Measurements from ENCODE around the gene PPP1R3C.

Gene PPP1R3C

DNA sequence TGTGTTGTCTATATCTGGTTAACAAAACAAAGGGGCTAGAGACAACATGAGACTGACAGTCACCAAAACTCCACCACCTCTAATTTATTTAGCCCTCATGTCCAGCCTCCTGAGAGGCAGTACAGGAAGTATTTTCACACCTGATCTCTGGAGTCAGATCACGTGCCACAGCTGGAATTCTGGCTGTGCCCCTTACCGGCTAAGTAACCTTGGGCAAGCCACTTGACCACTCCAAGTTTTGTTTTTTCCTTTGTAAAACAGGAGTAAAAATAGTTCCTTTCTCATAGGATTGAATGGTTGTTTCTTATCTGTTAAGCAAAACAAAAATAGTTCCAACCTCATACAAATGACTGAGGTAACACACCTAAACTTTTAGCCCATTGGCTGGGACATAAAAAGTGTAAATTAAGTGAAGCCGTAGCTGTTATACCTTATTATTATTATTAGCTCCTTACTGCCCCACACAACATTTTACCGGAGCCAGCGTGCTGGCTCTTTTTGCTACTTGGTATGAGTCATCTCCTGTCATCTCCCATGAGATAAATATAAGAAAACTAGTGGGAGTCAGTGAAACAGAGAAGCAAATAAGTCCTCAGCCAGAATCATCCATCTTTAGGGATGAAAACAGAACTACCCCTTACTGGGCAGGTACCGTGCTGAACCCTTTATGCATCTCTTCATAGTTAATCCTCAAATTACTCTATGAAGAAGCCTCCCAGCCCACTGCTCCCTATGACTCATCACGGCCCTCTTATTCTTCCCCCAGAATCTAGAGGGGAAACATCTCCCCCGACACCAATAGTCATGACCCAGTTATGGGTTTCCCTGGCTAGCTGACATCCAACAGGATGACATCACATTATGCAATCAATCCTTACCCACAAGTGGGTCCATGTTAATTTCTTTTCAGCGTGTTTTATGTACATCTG lies 44.9 kb downstream of the PPP1R3C start:
- no peak overlapping the region for H3K27ac ChIP-seq (ENCODE audit: extremely low read depth, low read depth, low read length)
- TF ChIP-seq OSR2 (tag by site-specific recombination; IDR thresholded peaks at IDR 0.05): peak; percentile 66
- TF ChIP-seq YY1 (tag by site-specific recombination; IDR thresholded peaks at IDR 0.05): no peak
- peak; percentile 42 for TF ChIP-seq SP2 (tag by site-specific recombination; IDR thresholded peaks at IDR 0.05)
- no peak for TF ChIP-seq ZNF302 (tag by site-specific recombination; IDR thresholded peaks at IDR 0.05; ENCODE audit: low read depth)
- TF ChIP-seq ZEB2 (tag by site-specific recombination; IDR thresholded peaks at IDR 0.05): peak; percentile 90
- TF ChIP-seq ZNF16 (tag by site-specific recombination; IDR thresholded peaks at IDR 0.05; ENCODE audit: low read depth): no peak
- no peak for TF ChIP-seq ZNF501 (tag by site-specific recombination; IDR thresholded peaks at IDR 0.05)
- TF ChIP-seq ZBTB48 (tag by site-specific recombination; IDR thresholded peaks at IDR 0.05): peak; percentile 76
- TF ChIP-seq ZNF341 (tag by site-specific recombination; IDR thresholded peaks at IDR 0.05; ENCODE audit: low read depth): no peak
- TF ChIP-seq ZFHX2 (tag by site-specific recombination; conservative IDR thresholded peaks at IDR 0.05): peak; percentile 75
- TF ChIP-seq BCL11B (tag by site-specific recombination; IDR thresholded peaks at IDR 0.05; ENCODE audit: low read depth): no peak
- TF ChIP-seq, protein P1, sequence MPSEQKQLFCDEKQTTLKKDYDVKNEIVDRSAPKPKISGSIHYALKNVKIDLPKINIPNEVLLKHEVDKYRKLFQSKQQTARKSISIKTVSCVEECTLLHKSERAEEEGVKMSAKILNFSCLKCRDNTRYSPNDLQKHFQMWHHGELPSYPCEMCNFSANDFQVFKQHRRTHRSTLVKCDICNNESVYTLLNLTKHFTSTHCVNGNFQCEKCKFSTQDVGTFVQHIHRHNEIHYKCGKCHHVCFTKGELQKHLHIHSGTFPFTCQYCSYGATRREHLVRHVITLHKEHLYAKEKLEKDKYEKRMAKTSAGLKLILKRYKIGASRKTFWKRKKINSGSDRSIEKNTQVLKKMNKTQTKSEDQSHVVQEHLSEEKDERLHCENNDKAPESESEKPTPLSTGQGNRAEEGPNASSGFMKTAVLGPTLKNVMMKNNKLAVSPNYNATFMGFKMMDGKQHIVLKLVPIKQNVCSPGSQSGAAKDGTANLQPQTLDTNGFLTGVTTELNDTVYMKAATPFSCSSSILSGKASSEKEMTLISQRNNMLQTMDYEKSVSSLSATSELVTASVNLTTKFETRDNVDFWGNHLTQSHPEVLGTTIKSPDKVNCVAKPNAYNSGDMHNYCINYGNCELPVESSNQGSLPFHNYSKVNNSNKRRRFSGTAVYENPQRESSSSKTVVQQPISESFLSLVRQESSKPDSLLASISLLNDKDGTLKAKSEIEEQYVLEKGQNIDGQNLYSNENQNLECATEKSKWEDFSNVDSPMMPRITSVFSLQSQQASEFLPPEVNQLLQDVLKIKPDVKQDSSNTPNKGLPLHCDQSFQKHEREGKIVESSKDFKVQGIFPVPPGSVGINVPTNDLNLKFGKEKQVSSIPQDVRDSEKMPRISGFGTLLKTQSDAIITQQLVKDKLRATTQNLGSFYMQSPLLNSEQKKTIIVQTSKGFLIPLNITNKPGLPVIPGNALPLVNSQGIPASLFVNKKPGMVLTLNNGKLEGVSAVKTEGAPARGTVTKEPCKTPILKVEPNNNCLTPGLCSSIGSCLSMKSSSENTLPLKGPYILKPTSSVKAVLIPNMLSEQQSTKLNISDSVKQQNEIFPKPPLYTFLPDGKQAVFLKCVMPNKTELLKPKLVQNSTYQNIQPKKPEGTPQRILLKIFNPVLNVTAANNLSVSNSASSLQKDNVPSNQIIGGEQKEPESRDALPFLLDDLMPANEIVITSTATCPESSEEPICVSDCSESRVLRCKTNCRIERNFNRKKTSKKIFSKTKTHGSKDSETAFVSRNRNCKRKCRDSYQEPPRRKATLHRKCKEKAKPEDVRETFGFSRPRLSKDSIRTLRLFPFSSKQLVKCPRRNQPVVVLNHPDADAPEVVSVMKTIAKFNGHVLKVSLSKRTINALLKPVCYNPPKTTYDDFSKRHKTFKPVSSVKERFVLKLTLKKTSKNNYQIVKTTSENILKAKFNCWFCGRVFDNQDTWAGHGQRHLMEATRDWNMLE (tag by site-specific recombination; conservative IDR thresholded peaks at IDR 0.05; ENCODE audit: low read depth): peak; percentile 50
- TF ChIP-seq ZNF692 (tag by site-specific recombination; IDR thresholded peaks at IDR 0.05): peak; percentile 97
- TF ChIP-seq, protein P2, sequence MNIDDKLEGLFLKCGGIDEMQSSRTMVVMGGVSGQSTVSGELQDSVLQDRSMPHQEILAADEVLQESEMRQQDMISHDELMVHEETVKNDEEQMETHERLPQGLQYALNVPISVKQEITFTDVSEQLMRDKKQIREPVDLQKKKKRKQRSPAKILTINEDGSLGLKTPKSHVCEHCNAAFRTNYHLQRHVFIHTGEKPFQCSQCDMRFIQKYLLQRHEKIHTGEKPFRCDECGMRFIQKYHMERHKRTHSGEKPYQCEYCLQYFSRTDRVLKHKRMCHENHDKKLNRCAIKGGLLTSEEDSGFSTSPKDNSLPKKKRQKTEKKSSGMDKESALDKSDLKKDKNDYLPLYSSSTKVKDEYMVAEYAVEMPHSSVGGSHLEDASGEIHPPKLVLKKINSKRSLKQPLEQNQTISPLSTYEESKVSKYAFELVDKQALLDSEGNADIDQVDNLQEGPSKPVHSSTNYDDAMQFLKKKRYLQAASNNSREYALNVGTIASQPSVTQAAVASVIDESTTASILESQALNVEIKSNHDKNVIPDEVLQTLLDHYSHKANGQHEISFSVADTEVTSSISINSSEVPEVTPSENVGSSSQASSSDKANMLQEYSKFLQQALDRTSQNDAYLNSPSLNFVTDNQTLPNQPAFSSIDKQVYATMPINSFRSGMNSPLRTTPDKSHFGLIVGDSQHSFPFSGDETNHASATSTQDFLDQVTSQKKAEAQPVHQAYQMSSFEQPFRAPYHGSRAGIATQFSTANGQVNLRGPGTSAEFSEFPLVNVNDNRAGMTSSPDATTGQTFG (tag by site-specific recombination; IDR thresholded peaks at IDR 0.05; ENCODE audit: borderline replicate concordance): no peak
- TF ChIP-seq GLIS1 (tag by site-specific recombination; IDR thresholded peaks at IDR 0.05): peak; percentile 55; the same call in 1 of the 2 replicates
- TF ChIP-seq, protein P3, sequence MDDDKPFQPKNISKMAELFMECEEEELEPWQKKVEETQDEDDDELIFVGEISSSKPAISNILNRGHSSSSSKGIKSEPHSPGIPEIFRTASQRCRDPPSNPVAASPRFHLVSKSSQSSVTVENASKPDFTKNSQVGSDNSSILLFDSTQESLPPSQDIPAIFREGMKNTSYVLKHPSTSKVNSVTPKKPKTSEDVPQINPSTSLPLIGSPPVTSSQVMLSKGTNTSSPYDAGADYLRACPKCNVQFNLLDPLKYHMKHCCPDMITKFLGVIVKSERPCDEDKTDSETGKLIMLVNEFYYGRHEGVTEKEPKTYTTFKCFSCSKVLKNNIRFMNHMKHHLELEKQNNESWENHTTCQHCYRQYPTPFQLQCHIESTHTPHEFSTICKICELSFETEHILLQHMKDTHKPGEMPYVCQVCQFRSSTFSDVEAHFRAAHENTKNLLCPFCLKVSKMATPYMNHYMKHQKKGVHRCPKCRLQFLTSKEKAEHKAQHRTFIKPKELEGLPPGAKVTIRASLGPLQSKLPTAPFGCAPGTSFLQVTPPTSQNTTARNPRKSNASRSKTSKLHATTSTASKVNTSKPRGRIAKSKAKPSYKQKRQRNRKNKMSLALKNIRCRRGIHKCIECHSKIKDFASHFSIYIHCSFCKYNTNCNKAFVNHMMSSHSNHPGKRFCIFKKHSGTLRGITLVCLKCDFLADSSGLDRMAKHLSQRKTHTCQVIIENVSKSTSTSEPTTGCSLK (tag by site-specific recombination; IDR thresholded peaks at IDR 0.05): no peak
- TF ChIP-seq, protein P4, sequence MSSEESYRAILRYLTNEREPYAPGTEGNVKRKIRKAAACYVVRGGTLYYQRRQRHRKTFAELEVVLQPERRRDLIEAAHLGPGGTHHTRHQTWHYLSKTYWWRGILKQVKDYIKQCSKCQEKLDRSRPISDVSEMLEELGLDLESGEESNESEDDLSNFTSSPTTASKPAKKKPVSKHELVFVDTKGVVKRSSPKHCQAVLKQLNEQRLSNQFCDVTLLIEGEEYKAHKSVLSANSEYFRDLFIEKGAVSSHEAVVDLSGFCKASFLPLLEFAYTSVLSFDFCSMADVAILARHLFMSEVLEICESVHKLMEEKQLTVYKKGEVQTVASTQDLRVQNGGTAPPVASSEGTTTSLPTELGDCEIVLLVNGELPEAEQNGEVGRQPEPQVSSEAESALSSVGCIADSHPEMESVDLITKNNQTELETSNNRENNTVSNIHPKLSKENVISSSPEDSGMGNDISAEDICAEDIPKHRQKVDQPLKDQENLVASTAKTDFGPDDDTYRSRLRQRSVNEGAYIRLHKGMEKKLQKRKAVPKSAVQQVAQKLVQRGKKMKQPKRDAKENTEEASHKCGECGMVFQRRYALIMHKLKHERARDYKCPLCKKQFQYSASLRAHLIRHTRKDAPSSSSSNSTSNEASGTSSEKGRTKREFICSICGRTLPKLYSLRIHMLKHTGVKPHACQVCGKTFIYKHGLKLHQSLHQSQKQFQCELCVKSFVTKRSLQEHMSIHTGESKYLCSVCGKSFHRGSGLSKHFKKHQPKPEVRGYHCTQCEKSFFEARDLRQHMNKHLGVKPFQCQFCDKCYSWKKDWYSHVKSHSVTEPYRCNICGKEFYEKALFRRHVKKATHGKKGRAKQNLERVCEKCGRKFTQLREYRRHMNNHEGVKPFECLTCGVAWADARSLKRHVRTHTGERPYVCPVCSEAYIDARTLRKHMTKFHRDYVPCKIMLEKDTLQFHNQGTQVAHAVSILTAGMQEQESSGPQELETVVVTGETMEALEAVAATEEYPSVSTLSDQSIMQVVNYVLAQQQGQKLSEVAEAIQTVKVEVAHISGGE (tag by site-specific recombination; conservative IDR thresholded peaks at IDR 0.05; ENCODE audit: low read depth): no peak
- TF ChIP-seq ZNF366 (tag by site-specific recombination; conservative IDR thresholded peaks at IDR 0.05): peak; percentile 81
- TF ChIP-seq, protein P5, sequence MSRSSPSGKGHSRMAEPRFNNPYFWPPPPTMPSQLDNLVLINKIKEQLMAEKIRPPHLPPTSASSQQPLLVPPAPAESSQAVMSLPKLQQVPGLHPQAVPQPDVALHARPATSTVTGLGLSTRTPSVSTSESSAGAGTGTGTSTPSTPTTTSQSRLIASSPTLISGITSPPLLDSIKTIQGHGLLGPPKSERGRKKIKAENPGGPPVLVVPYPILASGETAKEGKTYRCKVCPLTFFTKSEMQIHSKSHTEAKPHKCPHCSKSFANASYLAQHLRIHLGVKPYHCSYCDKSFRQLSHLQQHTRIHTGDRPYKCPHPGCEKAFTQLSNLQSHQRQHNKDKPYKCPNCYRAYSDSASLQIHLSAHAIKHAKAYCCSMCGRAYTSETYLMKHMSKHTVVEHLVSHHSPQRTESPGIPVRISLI (tag by site-specific recombination; IDR thresholded peaks at IDR 0.05): no peak
- TF ChIP-seq ZNF146 (tag by site-specific recombination; IDR thresholded peaks at IDR 0.05): no peak

More for the DNA sequence above, 44.9 kb downstream of the PPP1R3C start:
- peaks cover 32% of the 10 kb centered on the region for H3K4me1 ChIP-seq (ENCODE audit: control insufficient read depth, insufficient read depth, low read length)
- POLR2A ChIA-PET: no interaction called here
- CTCF ChIA-PET: interaction anchor here (1.5 kb wide), 1 partner anchor 45 kb away, joined by 3 read pairs; the partner anchor contains the start of gene PPP1R3C
- H3K4me3 ChIP-seq (ENCODE audit: low read depth, low read length): no peak overlapping the region
- no peaks in the 10 kb centered on the region for H3K9me3 ChIP-seq (ENCODE audit: control insufficient read depth, insufficient read depth, low read depth, low read length)
- no peaks in the 10 kb centered on the region for H3K36me3 ChIP-seq (ENCODE audit: control insufficient read depth in 2 of 2, insufficient read depth in 1 of 2, low read length in 2 of 2)
